Adrenal gland (tissue), 12 donors: ENCODE measurements around the gene RIPOR1. TPM values are rescaled to one million over a fixed set of nuclear protein-coding genes. Genes with fewer than 3 reads are reported as not detected.

Experiments
- DNase-seq, 7 donors: peaks; one replicate each; pipeline ENCODE4 v3.0.0-alpha.2; 2019 to 2020
- H3K27ac ChIP-seq, 5 donors: fragments of 200-600 bp; sonication (generic) in 4 of 5; 1 replicate in 3 of 5; 2 replicates in 2 of 5; pipeline versions ENCODE4 v1.5.1 to v1.8.0; 2016 to 2020; ENCODE audit warnings: mild to moderate bottlenecking in 1 of 5
- H3K27me3 ChIP-seq: fragments of 200-600 bp; 2 replicates; pipeline ENCODE4 v1.8.0; 2021
- H3K36me3 ChIP-seq, 2 donors: fragments of 200-600 bp; replicated peaks in 1 of 2; 1 replicate in 1 of 2; 2 replicates in 1 of 2; pipeline versions ENCODE4 v1.5.1 to v1.8.0; 2018 to 2022
- H3K4me1 ChIP-seq, 2 donors: fragments of 200-600 bp; replicated peaks in 1 of 2; 1 replicate in 1 of 2; 2 replicates in 1 of 2; pipeline versions ENCODE4 v1.5.1 to v1.8.0; 2018 to 2021
- H3K4me3 ChIP-seq, 4 donors: fragments of 200-600 bp; sonication (generic) in 3 of 4; one replicate each; pipeline ENCODE4 v1.5.1; 2016 to 2018
- H3K9me3 ChIP-seq, 3 donors: fragments of 200-600 bp; sonication (generic) in 1 of 3; replicated peaks in 1 of 3; 1 replicate in 2 of 3; 2 replicates in 1 of 3; pipeline versions ENCODE4 v1.5.1 to v1.8.0; 2016 to 2021
- POLR2A ChIP-seq, 2 donors: fragments of 450-650 bp; IDR thresholded peaks; one replicate each; pipeline ENCODE4 v1.6.1; 2017; ENCODE audit warnings: antibody characterized with exemption in 2 of 2, mild to moderate bottlenecking in 2 of 2, moderate library complexity in 1 of 2
- WGBS, 4 donors: extraction: QIAGEN DNeasy Blood & Tissue Kit in 2 of 4; methylation state at CpG; one replicate each; pipeline versions ENCODE4 v1.1.5 to v1.1.7; 2013 to 2017; 5-methylcytosine and 5-hydroxymethylcytosine counted together
- intact Hi-C, 2 donors: fragments of 100-400 bp; cut with DNase I; formaldehyde crosslinking; loops; one replicate each; pipeline versions ENCODE4 v1.14.1 to v1.15.0; 2022 to 2023
- polyA plus RNA-seq, 3 donors: library from polyadenylated mRNA; stranded (reverse); fragments of 200-250 nt in 2 of 3; fragments of 350-450 nt in 1 of 3; fragmentation: Illumina TruSeq in 1 of 3; extraction: RNeasy Lipid Tissue Mini Kit (QIAGEN cat#74804) in 1 of 3; gene quantifications; one replicate each; pipeline ENCODE4 v1.2.3, GENCODE V29; 2013 to 2014
- total RNA-seq, 9 donors: library from RNA; depleted of rRNA in 4 of 9; stranded (reverse); fragments of >200 nt in 4 of 9; fragments of 120-200 nt in 1 of 9; fragmentation: NEBNext Ultra II Directional in 1 of 9; extraction: Animal tissue kit (Norgen Biotek cat#: 25700) in 1 of 9; gene quantifications; one replicate each; pipeline versions ENCODE4 v1.1.0 to v1.2.4, GENCODE V29; 2013 to 2023
- TF ChIP-seq, protein P1 (sequence below), 6 experiments: fragments of 450-650 bp in 4 of 6; fragments of 200-600 bp in 2 of 6; sonication (generic) in 1 of 6; IDR thresholded peaks; 1 replicate in 5 of 6; 2 replicates in 1 of 6; pipeline versions ENCODE4 v1.5.1 to v1.8.0; 2016 to 2021; ENCODE audit warnings: antibody characterized with exemption in 6 of 6, mild to moderate bottlenecking in 2 of 6, moderate library complexity in 1 of 6
- donor health status: healthy with polysubstance abuse.
- donor health status: Bipolar disorder and iron deficiency.
- donor health status: DM: yes; HTN: yes; CAD: no.
- donor health status: DM: no; HTN: no; CAD: no.
- donor health status: DM: no; HTN: no; CAD: no.
- donor health status: DM: yes; HTN: yes; CAD: no.

RIPOR1 gene
- total and polyA plus RNA-seq, 12 donors, result 8.1 to 168 (median 57.7) TPM

DNA sequence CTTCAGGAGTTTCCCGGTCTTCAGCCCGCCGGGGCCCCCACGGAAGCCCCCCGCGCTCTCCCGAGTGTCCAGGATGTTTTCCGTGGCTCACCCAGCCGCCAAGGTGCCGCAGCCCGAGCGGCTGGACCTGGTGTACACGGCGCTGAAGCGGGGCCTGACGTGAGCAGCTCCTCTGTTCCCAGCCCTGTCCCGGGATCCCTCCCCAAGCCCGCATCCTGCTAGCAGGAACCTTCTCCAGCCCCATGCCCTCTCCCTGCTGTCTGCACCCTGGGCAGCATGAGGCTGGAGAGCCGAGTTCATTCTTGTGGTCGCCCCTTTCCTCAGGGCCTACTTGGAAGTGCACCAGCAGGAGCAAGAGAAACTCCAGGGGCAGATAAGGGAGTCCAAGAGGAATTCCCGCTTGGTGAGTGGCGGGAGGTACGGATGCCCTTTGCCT, 10.1 kb downstream of the RIPOR1 start:
- H3K4me1 ChIP-seq, result peaks cover 12 to 35% of the 10 kb centered on the region in 2 donors
- TF ChIP-seq, protein P1, sequence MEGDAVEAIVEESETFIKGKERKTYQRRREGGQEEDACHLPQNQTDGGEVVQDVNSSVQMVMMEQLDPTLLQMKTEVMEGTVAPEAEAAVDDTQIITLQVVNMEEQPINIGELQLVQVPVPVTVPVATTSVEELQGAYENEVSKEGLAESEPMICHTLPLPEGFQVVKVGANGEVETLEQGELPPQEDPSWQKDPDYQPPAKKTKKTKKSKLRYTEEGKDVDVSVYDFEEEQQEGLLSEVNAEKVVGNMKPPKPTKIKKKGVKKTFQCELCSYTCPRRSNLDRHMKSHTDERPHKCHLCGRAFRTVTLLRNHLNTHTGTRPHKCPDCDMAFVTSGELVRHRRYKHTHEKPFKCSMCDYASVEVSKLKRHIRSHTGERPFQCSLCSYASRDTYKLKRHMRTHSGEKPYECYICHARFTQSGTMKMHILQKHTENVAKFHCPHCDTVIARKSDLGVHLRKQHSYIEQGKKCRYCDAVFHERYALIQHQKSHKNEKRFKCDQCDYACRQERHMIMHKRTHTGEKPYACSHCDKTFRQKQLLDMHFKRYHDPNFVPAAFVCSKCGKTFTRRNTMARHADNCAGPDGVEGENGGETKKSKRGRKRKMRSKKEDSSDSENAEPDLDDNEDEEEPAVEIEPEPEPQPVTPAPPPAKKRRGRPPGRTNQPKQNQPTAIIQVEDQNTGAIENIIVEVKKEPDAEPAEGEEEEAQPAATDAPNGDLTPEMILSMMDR (IDR thresholded peaks at IDR 0.05), result no peak
- no peak for TF ChIP-seq POLR2A (IDR thresholded peaks at IDR 0.05)
- peak overlapping the region in 2 of 4 donors; percentile 64 to 69 for H3K4me3 ChIP-seq
- peak in 2 of 7 donors; percentile 14 to 42 for DNase-seq
- H3K36me3 ChIP-seq, result peaks cover 0 to 43% of the 10 kb centered on the region in 2 donors
- peak overlapping the region in 3 of 5 donors; percentile 59 to 85 (median 77) for H3K27ac ChIP-seq
- WGBS, 4 donors, result 47 to 50% (median 50%) methylated on average over 5 to 23 of the region's 23 CpGs
- intact Hi-C loops, result no loop called here
- H3K9me3 ChIP-seq, result no peaks in the 10 kb centered on the region
- no peaks in the 10 kb centered on the region for H3K27me3 ChIP-seq

DNA sequence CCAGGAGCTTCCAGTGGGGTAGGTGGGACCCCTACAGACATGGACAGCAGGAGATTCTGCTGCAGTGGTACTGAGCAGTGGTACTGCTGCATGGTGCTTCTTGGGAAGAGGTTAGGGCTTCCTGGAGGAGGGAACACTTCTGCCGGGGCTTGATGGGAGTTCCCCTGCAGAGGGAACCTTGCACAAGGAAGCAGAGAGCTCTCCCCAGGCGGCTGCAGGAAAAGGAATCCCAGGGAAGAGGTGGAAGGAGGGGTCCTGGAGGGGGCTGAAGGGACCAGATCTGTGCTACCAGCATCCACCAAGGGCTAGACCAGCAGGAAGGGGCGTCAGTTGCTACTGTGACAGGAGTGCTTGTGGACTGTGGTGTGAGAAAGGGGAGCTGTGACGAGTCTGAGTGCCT, 10.6 kb downstream of the RIPOR1 start:
- Histone ChIP-seq H3K4me1 (peaks cover 12 to 35% of the 10 kb centered on the region in 2 donors), H3K27me3 (no peaks in the 10 kb centered on the region), H3K9me3 (no peaks in the 10 kb centered on the region), H3K36me3 (peaks cover 0 to 49% of the 10 kb centered on the region in 2 donors), H3K4me3 (no peak overlapping the region), H3K27ac (no peak overlapping the region)
- no peak for TF ChIP-seq POLR2A (IDR thresholded peaks at IDR 0.05)
- TF ChIP-seq, protein P1 (IDR thresholded peaks at IDR 0.05), result no peak
- intact Hi-C loops, result no loop called here
- 68 to 80% (median 73%) methylated on average over 4 of the region's 4 CpGs for WGBS, 4 donors
- DNase-seq, result no peak

DNA sequence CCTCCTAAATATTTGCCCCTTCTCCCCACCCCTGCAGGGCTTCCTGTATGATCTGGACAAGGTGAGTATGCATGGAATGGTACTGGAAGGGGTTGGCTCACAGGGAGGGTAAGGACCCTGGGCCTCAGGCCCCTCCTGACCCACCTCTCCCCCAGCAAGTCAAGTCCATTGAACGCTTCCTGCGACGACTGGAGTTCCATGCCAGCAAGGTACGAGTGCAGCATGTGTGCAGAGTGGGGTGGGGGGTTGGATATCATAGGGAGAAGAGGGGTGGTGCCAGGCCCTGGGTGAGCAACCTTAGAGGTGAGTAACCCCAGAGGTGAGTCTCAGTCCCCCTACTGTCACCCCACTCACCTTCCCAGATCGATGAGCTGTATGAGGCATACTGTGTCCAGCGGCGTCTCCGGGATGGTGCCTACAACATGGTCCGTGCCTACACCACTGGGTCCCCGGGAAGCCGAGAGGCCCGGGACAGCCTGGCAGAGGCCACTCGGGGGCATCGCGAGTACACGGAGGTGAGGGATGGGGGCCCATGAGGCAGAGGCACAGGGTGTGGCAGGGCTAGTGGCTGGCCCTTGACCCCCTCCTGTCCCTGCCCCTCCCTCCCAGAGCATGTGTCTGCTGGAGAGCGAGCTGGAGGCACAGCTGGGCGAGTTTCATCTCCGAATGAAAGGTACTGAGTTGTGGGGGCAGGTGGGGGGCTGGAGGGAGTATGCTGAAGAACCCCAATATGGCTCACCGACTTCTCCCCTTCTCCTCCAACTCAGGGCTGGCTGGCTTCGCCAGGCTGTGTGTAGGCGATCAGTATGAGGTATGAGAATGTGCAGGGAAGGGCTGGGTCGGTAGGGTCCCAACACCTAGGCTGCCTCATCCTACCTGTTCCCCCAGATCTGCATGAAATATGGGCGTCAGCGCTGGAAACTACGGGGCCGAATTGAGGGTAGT, 11.3 kb downstream of the RIPOR1 start:
- Histone ChIP-seq H3K27ac (no peak overlapping the region), H3K9me3 (no peaks in the 10 kb centered on the region), H3K4me1 (peaks cover 12 to 32% of the 10 kb centered on the region in 2 donors), H3K27me3 (no peaks in the 10 kb centered on the region), H3K36me3 (peaks cover 0 to 56% of the 10 kb centered on the region in 2 donors), H3K4me3 (no peak overlapping the region)
- DNase-seq, result peak in 1 of 7 donors; percentile 14
- TF ChIP-seq POLR2A (IDR thresholded peaks at IDR 0.05), result no peak
- TF ChIP-seq, protein P1 (IDR thresholded peaks at IDR 0.05), result no peak
- intact Hi-C loops, result no loop called here
- 85 to 92% (median 89%) methylated on average over 25 to 27 of the region's 27 CpGs for WGBS, 4 donors

DNA sequence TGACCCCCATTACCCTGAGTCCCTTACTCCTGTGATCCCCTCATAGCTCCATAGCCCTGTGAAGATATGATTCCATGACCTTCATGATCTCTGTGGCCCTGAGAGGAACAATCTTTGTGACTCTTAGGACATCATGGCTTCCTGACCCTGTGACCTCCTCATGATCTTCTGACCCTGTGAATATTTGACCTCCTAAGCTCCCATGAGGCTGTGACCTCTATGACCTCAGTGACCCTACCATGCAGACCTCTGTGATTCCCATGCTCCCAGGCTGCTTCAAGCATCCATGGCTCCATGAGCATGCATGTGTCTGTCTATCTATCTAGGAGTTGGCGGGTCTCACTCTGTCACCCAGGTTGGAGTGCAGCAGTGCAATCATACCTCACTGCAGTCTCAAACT, 12.1 kb downstream of the RIPOR1 start:
- H3K27me3 ChIP-seq, result no peaks in the 10 kb centered on the region
- no peak overlapping the region for H3K27ac ChIP-seq
- DNase-seq, result no peak
- 88 to 100% (median 96%) methylated on average over 1 of the region's 1 CpG for WGBS, 4 donors
- no peaks in the 10 kb centered on the region for H3K9me3 ChIP-seq
- TF ChIP-seq POLR2A (IDR thresholded peaks at IDR 0.05), result no peak
- TF ChIP-seq, protein P1 (IDR thresholded peaks at IDR 0.05), result no peak
- intact Hi-C loops, result no loop called here
- peaks cover 0 to 64% of the 10 kb centered on the region in 2 donors for H3K36me3 ChIP-seq
- H3K4me3 ChIP-seq, result no peak overlapping the region
- H3K4me1 ChIP-seq, result peaks cover 12 to 32% of the 10 kb centered on the region in 2 donors
